Panc1 (cell line): ENCODE results near the gene TSHR. TPM values are rescaled to one million over a fixed set of nuclear protein-coding genes. Genes with fewer than 3 reads are reported as not detected.

Source experiments
- ATAC-seq: fragments of 200-7000 bp; cut with Tn5 transposase; 2 replicates; pipeline ENCODE4 v1.9.1; 2020; ENCODE audit warnings: mild to moderate bottlenecking, moderate library complexity
- BruUV-seq: library from RNA; stranded (reverse); fragments of 400-500 nt; replicated peaks from 2 replicates; lab custom pipeline; 2021; lab: Mats Ljungman, UMichigan
- CTCF ChIA-PET: fragments of 300-600 bp; sonication (Branson Sonifier 250); formaldehyde crosslinking; loops from one replicate; lab custom pipeline; 2022; ENCODE audit warnings: antibody characterized with exemption; lab: Charles Lee
- POLR2A ChIA-PET: fragments of 300-600 bp; sonication (Branson Sonifier 250); formaldehyde crosslinking; loops from one replicate; lab custom pipeline; 2022; ENCODE audit warnings: antibody characterized with exemption; lab: Charles Lee
- DNase-seq: peaks from one replicate; pipeline ENCODE4 v3.0.0-alpha.2; 2010; ENCODE audit warnings: low read depth, low spot score
- H3K27ac ChIP-seq: 2 replicates; pipeline ENCODE4 v1.5.1; 2011; ENCODE audit warnings: mild to moderate bottlenecking, low read length, inconsistent platforms
- H3K27me3 ChIP-seq: fragments of 200-500 bp; sonication (Bioruptor generic); 2 replicates; pipeline ENCODE4 v1.6.0; 2014; ENCODE audit warnings: low read length, inconsistent platforms; ENCODE audit not compliant: control insufficient read depth, insufficient read depth
- H3K36me3 ChIP-seq: fragments of 200-500 bp; sonication (Bioruptor generic); 2 replicates; pipeline ENCODE4 v1.5.1; 2014; ENCODE audit warnings: inconsistent platforms, mild to moderate bottlenecking, low read length, moderate library complexity; ENCODE audit not compliant: control insufficient read depth, insufficient read depth
- H3K4me1 ChIP-seq: 2 replicates; pipeline ENCODE4 v1.5.1; 2011; ENCODE audit warnings: inconsistent platforms, mild to moderate bottlenecking, low read length, moderate library complexity; ENCODE audit not compliant: control insufficient read depth, insufficient read depth
- H3K4me3 ChIP-seq, 2 experiments: 2 replicates each; pipeline ENCODE4 v1.5.1; 2011 to 2012; ENCODE audit warnings: low read depth in 2 of 2, low read length in 2 of 2, mild to moderate bottlenecking in 2 of 2, inconsistent platforms in 1 of 2, moderate library complexity in 1 of 2
- H3K9me3 ChIP-seq: fragments of 200-500 bp; sonication (Bioruptor generic); 2 replicates; pipeline ENCODE4 v1.5.1; 2014; ENCODE audit warnings: low read depth, mild to moderate bottlenecking, inconsistent platforms, low read length, moderate library complexity; ENCODE audit not compliant: control insufficient read depth, insufficient read depth
- POLR2AphosphoS5 ChIP-seq: IDR thresholded peaks from 2 replicates; pipeline ENCODE4 v1.6.1; 2012; ENCODE audit warnings: mild to moderate bottlenecking, low read depth, low read length, moderate library complexity
- SIN3A ChIP-seq: IDR thresholded peaks from 2 replicates; pipeline ENCODE4 v1.6.1; 2012; ENCODE audit warnings: low read depth, mild to moderate bottlenecking, low read length, moderate library complexity, borderline replicate concordance; ENCODE audit not compliant: insufficient read depth
- TCF7L2 ChIP-seq: IDR thresholded peaks from 2 replicates; pipeline ENCODE4 v1.6.1; 2011; ENCODE audit warnings: mild to moderate bottlenecking, low read depth, low read length, inconsistent platforms
- in situ Hi-C: cut with HindIII; loops from 2 replicates; pipeline ENCODE4 v1.10.0; 2016; ENCODE audit warnings: low sequenced_read_pairs, low pct_unique_long_range_greater_than_20kb
- intact Hi-C: fragments of 100-400 bp; cut with micrococcal nuclease; formaldehyde crosslinking; loops from one replicate; pipeline ENCODE4 v1.10.0; 2022; ENCODE audit not compliant: unreplicated experiment
- total RNA-seq: library from RNA; stranded (reverse); gene quantifications from one replicate; pipeline ENCODE4 v1.2.1, GENCODE V29; 2021; ENCODE audit not compliant: unreplicated experiment
- TF ChIP-seq, protein P1 (sequence below): fragments of 450-650 bp; IDR thresholded peaks from 2 replicates; pipeline ENCODE4 v1.5.1; 2017; ENCODE audit warnings: mild to moderate bottlenecking
- TF ChIP-seq, protein P2 (sequence below), 2 experiments: IDR thresholded peaks; 2 replicates each; pipeline ENCODE4 v1.6.1; 2011 to 2012; ENCODE audit warnings: low read depth in 2 of 2, control low read depth in 1 of 2, low read length in 1 of 2, mild to moderate bottlenecking in 1 of 2, moderate library complexity in 1 of 2; ENCODE audit not compliant: insufficient read depth in 1 of 2

TSHR gene
- total RNA-seq, 1 experiment from 2014 or later = not detected

GRCh38 chr14:81176241-81176640, 220.8 kb downstream of the TSHR start:
- ChIA-PET CTCF (no interaction called here), POLR2A (no interaction called here)
- DNase-seq (no peak), ATAC-seq (no peak)
- in situ Hi-C loops (no loop called here), intact Hi-C loops (loop anchor here (10.0 kb wide), 1 partner anchor 221 kb away; the partner anchor contains the start of gene TSHR)
- Histone ChIP-seq H3K36me3 (peaks cover 3% of the 10 kb centered on the region; the same call in 1 of the 2 replicates), H3K4me1 (no peaks in the 10 kb centered on the region; the same call in 1 of the 2 replicates), H3K4me3 (no peak overlapping the region), H3K27ac (no peak overlapping the region), H3K9me3 (no peaks in the 10 kb centered on the region), H3K27me3 (no peaks in the 10 kb centered on the region)
- TF ChIP-seq SIN3A = no peak
- no TSS peak for BruUV-seq

DNA sequence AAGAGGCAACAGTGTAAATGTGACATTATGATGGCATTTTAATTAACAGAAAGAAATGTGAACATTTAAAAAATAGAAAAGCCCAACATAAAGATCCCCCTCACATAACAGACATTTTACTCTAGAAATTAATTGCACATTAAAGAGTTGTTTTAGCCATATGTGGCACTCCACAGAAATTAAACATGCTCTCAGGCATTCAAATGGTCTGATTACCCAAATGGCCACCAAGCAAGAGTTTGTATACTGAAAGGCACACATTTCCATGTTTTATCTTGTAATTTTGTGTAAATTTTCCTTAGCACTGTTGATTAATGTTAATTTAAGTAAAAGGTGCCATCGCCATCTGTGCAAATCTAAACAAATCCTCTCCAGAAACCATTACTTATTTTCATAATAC, 221.8 kb downstream of the TSHR start:
- DNase-seq = no peak
- Histone ChIP-seq H3K27ac (no peak overlapping the region), H3K4me1 (no peaks in the 10 kb centered on the region; the same call in 1 of the 2 replicates), H3K4me3 (no peak overlapping the region), H3K9me3 (no peaks in the 10 kb centered on the region), H3K36me3 (peaks cover 3% of the 10 kb centered on the region; the same call in 1 of the 2 replicates), H3K27me3 (no peaks in the 10 kb centered on the region)
- CTCF ChIA-PET = no interaction called here
- BruUV-seq = no TSS peak
- no peak for ATAC-seq
- TF ChIP-seq SIN3A (no peak), POLR2AphosphoS5 (no peak), TCF7L2 (no peak)
- TF ChIP-seq, protein P1, sequence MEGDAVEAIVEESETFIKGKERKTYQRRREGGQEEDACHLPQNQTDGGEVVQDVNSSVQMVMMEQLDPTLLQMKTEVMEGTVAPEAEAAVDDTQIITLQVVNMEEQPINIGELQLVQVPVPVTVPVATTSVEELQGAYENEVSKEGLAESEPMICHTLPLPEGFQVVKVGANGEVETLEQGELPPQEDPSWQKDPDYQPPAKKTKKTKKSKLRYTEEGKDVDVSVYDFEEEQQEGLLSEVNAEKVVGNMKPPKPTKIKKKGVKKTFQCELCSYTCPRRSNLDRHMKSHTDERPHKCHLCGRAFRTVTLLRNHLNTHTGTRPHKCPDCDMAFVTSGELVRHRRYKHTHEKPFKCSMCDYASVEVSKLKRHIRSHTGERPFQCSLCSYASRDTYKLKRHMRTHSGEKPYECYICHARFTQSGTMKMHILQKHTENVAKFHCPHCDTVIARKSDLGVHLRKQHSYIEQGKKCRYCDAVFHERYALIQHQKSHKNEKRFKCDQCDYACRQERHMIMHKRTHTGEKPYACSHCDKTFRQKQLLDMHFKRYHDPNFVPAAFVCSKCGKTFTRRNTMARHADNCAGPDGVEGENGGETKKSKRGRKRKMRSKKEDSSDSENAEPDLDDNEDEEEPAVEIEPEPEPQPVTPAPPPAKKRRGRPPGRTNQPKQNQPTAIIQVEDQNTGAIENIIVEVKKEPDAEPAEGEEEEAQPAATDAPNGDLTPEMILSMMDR = no peak
- TF ChIP-seq, protein P2, sequence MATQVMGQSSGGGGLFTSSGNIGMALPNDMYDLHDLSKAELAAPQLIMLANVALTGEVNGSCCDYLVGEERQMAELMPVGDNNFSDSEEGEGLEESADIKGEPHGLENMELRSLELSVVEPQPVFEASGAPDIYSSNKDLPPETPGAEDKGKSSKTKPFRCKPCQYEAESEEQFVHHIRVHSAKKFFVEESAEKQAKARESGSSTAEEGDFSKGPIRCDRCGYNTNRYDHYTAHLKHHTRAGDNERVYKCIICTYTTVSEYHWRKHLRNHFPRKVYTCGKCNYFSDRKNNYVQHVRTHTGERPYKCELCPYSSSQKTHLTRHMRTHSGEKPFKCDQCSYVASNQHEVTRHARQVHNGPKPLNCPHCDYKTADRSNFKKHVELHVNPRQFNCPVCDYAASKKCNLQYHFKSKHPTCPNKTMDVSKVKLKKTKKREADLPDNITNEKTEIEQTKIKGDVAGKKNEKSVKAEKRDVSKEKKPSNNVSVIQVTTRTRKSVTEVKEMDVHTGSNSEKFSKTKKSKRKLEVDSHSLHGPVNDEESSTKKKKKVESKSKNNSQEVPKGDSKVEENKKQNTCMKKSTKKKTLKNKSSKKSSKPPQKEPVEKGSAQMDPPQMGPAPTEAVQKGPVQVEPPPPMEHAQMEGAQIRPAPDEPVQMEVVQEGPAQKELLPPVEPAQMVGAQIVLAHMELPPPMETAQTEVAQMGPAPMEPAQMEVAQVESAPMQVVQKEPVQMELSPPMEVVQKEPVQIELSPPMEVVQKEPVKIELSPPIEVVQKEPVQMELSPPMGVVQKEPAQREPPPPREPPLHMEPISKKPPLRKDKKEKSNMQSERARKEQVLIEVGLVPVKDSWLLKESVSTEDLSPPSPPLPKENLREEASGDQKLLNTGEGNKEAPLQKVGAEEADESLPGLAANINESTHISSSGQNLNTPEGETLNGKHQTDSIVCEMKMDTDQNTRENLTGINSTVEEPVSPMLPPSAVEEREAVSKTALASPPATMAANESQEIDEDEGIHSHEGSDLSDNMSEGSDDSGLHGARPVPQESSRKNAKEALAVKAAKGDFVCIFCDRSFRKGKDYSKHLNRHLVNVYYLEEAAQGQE (IDR thresholded peaks at IDR 0.05; ENCODE audit: insufficient read depth in 1 of 2, low read depth in 2 of 2, low read length in 1 of 2) = no peak
- POLR2A ChIA-PET = no interaction called here
- intact Hi-C loops = loop anchor here (10.0 kb wide), 1 partner anchor 222 kb away; the partner anchor contains the start of gene TSHR
- in situ Hi-C loops = no loop called here

DNA sequence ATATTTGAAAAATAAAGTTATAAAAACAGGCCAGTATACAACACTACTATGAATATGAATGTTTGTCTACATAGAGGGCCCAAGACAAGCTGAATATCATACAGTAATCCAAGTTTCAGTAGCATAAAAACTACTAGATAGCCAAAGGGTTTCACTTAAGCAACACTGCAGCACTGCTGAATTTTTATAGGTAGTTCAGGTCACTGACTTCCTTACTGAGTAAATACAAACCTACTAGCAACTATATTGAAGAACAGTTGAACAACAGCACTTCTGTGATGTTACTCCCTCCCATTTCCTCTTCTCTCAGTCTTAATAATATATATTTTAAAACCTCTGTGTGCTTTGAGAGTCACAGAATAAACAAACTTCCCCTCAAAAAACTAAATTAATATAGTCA, 222.6 kb downstream of the TSHR start:
- H3K4me3 ChIP-seq = no peak overlapping the region
- in situ Hi-C loops (no loop called here), intact Hi-C loops (loop anchor here (10.0 kb wide), 1 partner anchor 223 kb away; the partner anchor contains the start of gene TSHR)
- ATAC-seq (no peak), DNase-seq (no peak)
- BruUV-seq = no TSS peak
- no peak overlapping the region for H3K27ac ChIP-seq
- no peaks in the 10 kb centered on the region; the same call in 1 of the 2 replicates for H3K4me1 ChIP-seq
- H3K36me3 ChIP-seq = peaks cover 3% of the 10 kb centered on the region; the same call in 1 of the 2 replicates
- H3K27me3 ChIP-seq = no peaks in the 10 kb centered on the region
- CTCF ChIA-PET = no interaction called here
- POLR2A ChIA-PET = no interaction called here
- TF ChIP-seq TCF7L2 (no peak), POLR2AphosphoS5 (no peak), SIN3A (no peak)
- TF ChIP-seq, protein P2 (IDR thresholded peaks at IDR 0.05; ENCODE audit: insufficient read depth in 1 of 2, low read depth in 2 of 2, low read length in 1 of 2) = no peak
- TF ChIP-seq, protein P1 = no peak
- no peaks in the 10 kb centered on the region for H3K9me3 ChIP-seq
